ENCODE measurements around the gene NCK2. TPM values are rescaled to one million over a fixed set of nuclear protein-coding genes. Genes with fewer than 3 reads are reported as not detected.

NCK2 gene
- total RNA-seq, 1 experiment from 2014 or later, result 12.4 TPM

- in situ Hi-C loops (cut with HindIII; ENCODE audit: low sequenced_read_pairs), result no loop called here
- no peak for DNase-seq (ENCODE audit: low spot score)
These were observed 179.6 kb downstream of the NCK2 start for GRCh38 chr2:105924271-105924670.

DNA sequence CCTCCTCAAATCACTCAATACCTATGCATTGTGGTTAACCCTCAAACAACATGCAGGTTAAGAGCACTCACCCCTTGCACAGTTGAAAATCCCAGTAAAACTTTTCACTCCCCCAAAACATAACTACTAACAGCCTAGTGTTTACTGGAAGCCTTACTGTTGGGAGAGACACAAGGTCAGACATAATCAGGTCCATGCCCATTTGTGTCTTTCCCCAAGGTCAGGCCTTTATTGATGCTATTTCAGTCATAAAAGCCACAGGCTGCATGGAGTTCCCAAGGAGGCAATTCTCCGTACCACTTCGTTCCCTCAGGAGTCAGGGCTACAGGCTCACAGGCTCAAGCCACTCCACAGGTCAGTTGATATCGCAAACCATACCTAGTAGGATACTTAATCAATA is 180.2 kb downstream of the NCK2 start:
- DNase-seq (ENCODE audit: low spot score), result no peak
- in situ Hi-C loops (cut with HindIII; ENCODE audit: low sequenced_read_pairs), result no loop called here

DNA sequence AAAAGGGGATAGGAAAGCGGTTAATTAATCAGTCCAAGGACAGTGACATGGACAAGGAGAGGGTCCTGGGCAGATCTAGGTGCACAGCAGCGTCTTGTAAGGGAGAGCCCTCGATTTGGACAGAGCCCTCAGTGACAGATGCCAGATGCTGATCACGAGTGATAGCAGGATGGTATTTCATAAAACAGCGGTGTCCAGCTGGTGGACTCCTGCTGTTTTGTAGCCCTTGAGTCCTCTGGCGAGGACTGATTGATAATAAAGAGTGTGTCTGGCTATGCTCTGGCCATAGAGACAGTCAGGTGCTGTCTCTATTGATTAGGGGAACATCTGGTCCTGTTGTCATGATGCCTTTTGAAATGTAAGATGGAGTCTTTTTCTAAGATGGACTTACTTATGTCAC is 180.7 kb downstream of the NCK2 start:
- in situ Hi-C loops (cut with HindIII; ENCODE audit: low sequenced_read_pairs), result no loop called here
- DNase-seq (ENCODE audit: low spot score), result no peak

DNA sequence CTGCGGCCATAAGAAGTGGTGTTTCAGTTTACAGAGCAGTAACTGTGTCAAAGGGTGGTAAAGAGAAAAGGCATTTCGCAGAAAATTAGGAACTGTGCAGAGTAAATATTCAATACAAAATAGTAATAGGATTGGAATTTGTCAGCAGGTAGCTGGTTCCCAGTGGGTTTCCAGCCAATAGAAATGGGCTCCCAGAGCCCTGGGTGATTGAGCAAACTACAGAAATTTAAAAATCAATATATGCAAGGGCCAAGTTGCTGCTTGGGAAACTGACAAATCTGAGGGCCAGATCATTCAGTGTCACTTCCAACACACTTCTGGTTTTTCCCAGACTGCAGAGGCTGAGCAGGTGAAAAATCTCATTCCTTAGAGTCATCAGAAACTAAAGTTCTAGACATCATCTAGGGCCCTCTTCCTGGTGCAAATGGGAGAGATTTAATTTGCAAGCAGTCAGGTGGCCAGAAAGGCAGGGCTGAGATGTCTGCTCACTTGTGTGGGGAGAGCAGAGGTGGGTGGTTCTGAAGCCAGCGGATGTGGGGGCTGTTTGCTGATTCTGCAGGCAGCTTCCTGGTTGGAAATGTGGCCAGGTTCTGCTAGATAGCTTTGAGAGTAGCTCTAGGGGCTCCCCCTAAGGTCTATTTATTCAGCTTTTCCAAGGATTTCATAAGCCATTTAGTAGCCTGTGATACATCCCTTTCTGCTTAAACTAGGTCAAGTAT is 182.4 kb downstream of the NCK2 start:
- no peak for DNase-seq (ENCODE audit: low spot score)
- in situ Hi-C loops (cut with HindIII; ENCODE audit: low sequenced_read_pairs), result no loop called here

- in situ Hi-C loops (cut with HindIII; ENCODE audit: low sequenced_read_pairs), result no loop called here
- DNase-seq (ENCODE audit: low spot score), result no peak
These were observed 183.4 kb downstream of the NCK2 start for GRCh38 chr2:105928086-105928485.

- DNase-seq (ENCODE audit: low spot score), result no peak
- in situ Hi-C loops (cut with HindIII; ENCODE audit: low sequenced_read_pairs), result no loop called here
These were observed 183.9 kb downstream of the NCK2 start for GRCh38 chr2:105928563-105928962.

GRCh38 chr2:105929516-105929915 is 184.8 kb downstream of the NCK2 start:
- DNase-seq (ENCODE audit: low spot score), result no peak
- in situ Hi-C loops (cut with HindIII; ENCODE audit: low sequenced_read_pairs), result no loop called here

- no peak for DNase-seq (ENCODE audit: low spot score)
- in situ Hi-C loops (cut with HindIII; ENCODE audit: low sequenced_read_pairs), result no loop called here
These were observed 187.9 kb downstream of the NCK2 start for GRCh38 chr2:105932582-105932981.

DNA sequence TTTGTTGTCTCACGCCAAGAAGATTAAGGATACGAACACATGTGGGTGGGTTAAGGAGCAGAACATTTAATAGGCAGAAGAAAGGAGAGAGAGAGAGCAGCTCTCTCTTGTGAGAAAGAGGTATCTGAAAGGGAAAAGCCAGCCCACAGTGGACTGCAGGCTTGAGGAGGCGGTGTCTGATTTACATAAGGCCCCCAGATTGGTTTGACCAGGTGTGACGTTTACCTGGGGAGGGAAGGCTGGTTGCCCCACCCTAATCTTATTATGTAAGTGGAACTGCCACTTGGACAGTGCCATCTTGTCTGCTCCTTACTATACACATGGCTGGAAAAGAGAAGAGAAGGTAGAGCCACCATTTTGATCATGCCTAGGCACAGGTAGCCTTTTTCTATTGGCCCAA is 189.2 kb downstream of the NCK2 start:
- DNase-seq (ENCODE audit: low spot score), result no peak
- in situ Hi-C loops (cut with HindIII; ENCODE audit: low sequenced_read_pairs), result no loop called here

DNA sequence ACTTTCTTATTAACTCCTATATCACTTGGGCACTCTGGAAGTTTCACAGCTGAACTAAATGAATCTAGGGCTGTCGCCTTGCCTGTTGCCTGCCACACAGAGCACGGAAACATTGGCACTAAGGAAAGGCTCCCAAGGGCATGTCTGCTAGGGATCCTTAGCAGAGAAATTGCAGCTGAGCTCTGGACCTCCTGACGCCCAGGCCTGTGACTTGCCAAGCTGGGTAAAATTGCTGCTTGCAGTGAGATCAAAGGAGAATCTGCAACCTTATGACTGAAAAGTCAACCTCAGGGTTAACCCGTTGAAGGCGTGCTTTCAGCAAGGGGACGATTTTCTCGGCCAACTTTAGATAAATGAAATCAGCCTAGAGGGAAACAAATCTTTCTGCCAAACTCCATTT is 189.8 kb downstream of the NCK2 start:
- in situ Hi-C loops (cut with HindIII; ENCODE audit: low sequenced_read_pairs), result no loop called here
- no peak for DNase-seq (ENCODE audit: low spot score)

- DNase-seq (ENCODE audit: low spot score), result no peak
- in situ Hi-C loops (cut with HindIII; ENCODE audit: low sequenced_read_pairs), result no loop called here
These were observed 190.4 kb downstream of the NCK2 start for GRCh38 chr2:105935063-105935462.

DNA sequence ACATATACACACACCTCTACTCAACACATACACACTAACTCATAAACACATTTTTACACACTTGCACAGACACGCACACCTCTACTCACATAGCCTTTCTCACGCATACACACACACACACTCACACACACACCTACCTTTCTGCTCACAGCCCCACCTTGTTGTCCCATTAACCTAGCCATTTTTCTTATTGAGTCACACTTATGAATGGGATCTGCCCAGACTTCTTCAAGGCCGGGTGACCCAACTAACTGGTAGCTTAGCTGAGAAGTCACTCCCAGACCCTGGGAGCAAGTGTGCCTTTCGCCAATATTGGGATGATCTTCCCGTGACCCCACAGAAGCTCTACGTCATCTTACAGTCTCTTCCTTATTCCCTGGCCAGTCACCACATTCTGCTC is 192.2 kb downstream of the NCK2 start:
- DNase-seq (ENCODE audit: low spot score), result no peak

GRCh38 chr2:105937498-105938097 is 192.9 kb downstream of the NCK2 start:
- no peak for DNase-seq (ENCODE audit: low spot score)
- in situ Hi-C loops (cut with HindIII; ENCODE audit: low sequenced_read_pairs), result no loop called here

More for the DNA sequence above, 192.2 kb downstream of the NCK2 start:
- in situ Hi-C loops (cut with HindIII; ENCODE audit: low sequenced_read_pairs), result no loop called here

Measured in G401 (cell line).